Pulmonary artery endothelial cell (primary cell): ENCODE measurements around the gene RPS6KA5. TPM values are rescaled to one million over a fixed set of nuclear protein-coding genes. Genes with fewer than 3 reads are reported as not detected.
"Not testable (repeated sequence)": the region's sequence is repeated elsewhere in the genome, so short reads cannot be mapped to it uniquely, and the experiment has no call there.

ENCODE experiments used
- DNase-seq: peaks from one replicate; pipeline ENCODE4 v3.0.0-alpha.2; 2011; ENCODE audit warnings: low read depth, low spot score
- total RNA-seq: library from RNA; depleted of rRNA; stranded (reverse); fragments of >200 nt; gene quantifications from 2 replicates; pipeline ENCODE4 v1.2.3, GENCODE V29; 2014

RPS6KA5 gene
- total RNA-seq, 1 donor from 2014 or later = 5.3 TPM

DNA sequence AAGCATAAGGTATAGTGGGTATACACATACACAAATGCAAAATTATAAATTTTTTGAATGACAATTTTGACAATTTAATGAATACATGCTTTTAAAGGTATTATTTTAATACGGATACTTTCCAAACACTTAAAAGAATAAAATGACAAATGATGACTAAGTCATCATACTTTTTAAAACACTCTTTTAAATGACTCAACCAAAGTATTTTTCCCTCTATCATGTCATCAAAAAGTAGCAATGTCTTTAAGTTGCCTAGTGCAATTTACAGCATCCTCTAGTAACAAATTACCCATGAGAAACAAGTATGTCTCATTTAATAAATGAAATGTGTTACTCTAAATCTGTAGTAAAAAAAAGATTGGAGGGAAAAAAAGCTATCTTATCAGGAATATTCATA is 73.3 kb downstream of the RPS6KA5 start:
- no peak for DNase-seq

DNA sequence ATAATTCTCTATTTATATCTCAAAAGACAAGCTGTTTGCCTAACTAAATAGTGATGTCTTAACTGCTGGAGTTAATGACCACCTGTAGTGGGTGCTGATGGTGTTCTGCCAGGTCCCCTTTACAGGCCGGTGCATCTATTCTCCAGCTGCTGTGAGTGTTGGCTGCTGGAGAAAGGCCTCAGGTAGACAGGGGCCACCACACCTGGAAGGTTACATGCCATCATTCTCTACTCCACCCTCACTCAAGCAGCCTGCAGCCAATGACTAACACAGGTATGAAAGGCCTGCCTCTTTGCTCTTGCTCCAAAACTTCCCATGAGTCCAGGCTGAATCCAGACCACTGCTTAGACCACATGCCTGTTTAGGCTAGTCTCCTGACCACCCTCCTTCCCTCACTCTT is 73.9 kb downstream of the RPS6KA5 start:
- no peak for DNase-seq

DNA sequence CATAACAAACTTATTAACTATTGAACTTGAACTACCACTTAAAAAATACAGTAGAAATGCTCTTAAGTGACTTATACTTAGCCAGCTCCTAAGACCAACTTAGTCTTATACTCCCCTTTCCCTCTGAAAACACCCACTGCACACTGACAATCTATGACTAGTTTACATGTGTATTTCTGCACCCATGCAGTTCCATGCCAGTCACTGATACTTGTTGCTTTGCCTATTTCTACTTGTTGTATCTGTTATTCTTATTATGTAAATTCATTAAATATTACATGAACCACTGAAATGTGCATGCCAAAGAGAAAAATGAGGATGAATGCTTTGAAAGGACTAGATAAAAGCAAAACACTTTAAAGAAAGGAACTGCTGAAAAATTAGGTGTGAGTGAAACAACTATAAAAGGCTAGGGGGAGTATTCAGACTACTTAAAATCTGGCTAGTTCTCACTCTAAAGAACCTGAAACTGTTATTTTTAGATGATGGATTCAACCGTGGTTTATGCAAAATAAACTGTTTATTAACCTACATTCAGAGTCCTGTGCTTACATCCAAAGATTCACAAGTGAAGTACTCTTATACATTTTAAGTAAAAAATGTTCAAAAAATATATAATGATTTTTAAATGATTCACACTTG is 74.7 kb downstream of the RPS6KA5 start:
- no peak for DNase-seq

DNA sequence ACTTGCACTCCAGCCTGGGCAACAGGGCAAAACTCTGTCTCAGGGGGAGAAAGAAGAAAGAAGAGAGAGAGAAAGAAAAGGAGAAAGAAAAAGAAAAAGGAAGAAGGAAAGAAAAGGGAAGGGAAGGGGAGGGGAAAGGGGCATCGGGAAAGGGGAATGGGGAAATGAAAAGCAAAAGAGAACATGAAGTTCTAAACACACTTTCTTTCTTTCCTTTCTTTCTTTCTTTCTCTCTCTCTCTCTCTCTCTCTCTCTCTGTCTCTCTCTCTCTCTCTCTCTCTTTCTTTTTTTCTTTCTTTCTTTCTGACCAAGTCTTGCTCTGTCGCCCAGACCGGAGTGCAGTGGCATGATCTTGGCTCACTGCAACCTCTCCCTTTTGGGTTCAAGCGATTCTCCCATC is 76.9 kb downstream of the RPS6KA5 start:
- DNase-seq = no peak

DNA sequence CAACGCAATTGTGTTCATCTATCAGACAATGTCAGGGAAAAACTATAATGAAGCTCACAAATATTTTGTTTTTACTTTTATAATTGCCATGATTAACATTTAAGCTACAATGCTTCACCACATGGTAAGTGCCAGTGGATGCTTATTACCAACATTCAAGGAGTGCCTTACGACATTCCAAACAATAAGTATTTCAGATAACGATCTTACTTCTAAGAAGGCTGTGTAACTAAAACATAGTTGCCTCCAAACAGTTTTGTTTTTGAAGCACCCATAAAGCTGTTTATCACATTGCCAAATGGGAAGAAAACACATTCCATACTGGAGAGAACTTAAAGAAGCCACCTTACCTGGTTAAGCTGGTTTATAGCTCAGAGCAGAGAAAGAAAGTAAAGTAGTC is 78.8 kb downstream of the RPS6KA5 start:
- DNase-seq = no peak

DNA sequence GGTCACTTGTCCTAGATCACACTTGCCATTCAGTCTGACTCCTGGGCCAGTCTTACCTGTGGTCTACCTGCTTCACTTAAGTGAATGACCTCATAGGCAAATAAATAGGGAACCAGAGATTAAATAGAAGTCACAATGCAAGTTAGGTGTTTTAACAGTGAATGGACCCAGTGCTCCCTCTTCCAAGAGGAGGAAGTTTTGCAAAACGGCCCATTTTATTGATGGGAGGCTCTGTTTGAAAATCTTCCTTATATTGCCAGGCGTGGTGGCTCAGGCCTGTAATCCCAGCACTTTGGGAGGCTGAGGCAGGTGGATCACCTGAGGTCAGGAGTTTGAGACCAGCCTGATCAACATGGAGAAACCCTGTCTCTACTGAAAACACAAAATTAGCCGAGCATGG is 79.8 kb downstream of the RPS6KA5 start:
- not testable (repeated sequence) for DNase-seq

DNA sequence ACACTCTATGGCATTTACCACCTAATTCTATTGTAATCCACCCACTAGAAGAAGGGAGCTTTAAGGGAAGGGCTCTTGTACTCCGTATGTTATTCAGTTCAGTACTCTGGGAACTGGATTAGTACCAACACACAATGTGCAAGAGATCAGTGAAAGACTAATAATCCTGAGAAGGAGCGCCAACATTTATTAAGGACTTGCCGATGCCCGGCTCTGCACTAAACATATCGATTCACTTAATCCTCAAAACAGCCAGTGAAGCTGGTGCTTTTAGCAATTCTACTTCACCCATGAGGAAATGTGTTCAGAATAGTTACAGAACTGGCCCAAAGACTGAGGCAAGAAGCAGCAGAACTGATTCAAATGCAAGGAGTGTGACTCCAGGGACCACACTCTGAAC is 80.9 kb downstream of the RPS6KA5 start:
- DNase-seq = no peak

DNA sequence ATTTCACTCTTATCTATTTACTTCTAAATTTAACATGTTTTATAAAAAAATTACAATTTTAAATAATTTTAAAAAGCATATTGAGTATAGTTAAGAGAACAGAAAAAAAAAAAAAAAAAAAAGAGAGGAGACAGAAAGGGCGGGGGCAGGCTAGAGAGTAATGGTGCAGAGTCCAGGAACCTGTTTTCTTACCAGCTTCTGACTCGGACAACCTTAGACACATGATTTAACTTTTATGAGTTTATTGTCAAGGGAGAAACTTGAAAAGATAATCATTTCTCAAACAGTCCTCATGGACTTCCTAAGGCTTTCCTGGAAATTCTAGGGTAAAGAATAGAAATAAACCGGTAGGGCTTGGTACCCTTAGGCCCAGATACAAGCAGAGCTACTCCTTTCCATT is 84.3 kb downstream of the RPS6KA5 start:
- no peak for DNase-seq

DNA sequence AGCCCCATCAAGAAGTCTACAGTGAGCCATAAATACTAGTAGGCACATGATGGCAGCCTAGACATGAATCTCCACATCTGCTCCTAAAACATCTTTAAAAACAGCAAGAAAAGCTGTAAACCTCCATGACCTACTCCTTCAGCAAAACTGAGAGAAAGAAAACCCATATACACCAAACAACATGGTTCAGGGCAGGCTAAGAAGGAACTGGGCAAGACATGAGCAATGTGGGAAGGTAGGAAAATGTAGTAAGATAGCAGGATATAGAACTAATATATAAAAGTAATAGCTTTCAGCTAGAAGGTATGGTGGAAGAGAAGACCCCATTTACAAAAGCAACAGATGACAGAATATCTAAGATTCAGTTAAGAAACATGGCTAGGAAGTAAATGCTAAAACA is 88.8 kb downstream of the RPS6KA5 start:
- no peak for DNase-seq

DNA sequence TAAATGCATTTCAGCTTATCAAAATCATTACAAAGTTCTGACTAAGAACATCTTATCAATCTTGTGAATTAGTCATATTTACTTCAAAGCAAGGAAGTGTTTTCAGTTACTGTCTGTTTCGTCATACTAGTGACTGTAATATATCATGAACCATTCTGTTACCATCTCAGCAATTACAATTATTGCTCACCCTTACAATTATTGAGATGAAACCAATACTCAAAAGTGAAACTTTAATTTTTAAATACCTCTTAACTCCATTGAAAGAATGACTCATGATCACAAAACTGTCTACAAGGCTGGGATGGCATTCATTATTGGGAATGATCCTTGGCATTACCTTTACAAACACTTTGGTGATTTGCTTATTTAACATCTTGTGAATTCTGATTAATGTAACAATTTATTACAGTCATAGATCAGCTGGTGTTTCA is 90.3 kb downstream of the RPS6KA5 start:
- peak; percentile 15 for DNase-seq

DNA sequence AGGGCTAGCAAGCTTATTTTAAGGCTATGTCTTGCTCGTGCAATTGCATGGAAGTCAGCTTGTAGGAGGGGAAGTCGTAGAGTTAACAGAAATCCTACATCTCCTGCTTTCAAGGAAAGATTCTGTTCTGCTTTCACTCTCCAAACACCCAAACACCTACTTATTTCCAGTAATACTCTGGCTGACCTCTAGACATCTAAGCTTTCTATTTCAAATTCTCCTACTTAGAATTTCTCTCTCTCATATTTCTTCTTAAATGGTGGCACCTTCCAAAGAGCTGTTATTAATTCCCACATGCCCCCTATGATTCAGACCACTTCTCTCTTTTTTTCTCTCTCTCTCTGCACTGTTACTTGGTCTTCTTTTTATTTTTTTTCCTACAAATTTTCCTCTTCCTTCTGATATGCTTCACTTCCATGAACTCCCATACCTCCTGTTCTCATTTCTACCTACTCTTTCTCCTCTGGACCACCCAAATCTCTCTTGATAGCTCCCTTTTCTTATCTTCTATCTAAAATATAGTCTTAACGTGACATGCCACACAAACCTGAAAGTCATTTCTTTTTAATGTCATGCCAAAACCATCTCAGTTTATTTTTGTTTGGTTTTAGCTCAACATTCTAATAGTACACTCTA is 90.8 kb downstream of the RPS6KA5 start:
- DNase-seq = no peak

DNA sequence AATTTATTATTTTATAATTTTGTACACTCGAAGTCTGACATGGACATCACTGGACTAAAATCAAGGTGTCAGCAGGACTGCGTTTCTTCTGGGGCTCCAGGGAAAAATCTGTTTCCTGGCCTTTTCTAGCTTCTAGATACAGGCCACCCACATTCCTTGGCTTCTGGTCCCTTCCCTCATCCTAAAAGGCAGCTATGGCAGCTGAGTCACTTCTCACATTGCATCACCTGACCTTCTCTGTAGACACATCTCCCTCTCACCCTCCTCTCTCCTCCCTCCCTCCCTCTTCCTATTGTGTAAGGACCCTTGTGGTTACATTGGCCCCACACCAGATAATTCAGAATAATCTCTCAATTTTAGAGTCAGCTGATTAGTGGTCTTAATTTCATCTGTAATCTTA is 92.4 kb downstream of the RPS6KA5 start:
- no peak for DNase-seq

DNA sequence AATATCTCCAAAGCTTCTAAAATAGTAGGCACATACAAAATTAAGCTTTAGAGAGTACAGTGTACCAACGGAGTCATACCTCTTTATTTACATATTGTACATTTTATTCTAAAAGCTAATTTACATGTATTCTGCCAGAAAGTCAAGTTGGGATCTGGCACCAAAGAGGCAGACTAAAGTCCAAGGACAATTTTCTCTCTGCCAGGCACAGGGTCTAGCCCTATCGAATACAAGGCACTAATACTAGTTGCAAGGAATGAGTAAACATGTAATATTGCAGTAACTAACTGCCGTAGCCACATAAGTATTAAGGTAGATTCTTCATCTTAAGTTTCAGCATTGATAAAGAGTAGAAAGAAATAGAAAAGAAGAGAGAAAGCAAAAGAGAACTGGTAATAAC is 93.9 kb downstream of the RPS6KA5 start:
- DNase-seq = no peak

DNA sequence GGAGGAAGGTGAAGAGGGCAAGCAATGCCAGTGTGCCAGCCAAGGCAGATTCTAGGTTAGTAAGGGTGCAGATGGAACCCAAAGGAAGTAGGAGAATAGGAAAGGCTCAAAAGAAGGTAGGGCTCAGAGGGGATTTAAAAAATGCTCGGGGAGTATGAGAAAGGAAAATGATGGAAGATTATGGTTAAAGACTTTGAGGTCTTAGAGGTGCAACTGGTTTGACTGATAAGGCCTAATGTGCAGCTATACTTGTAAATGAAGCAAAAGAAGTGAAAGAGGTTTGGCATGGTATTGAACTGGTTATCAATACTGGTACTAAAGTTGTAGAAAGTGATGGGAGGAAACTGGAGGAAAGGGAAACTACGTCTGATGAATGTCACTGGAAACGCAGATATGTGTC is 94.7 kb downstream of the RPS6KA5 start:
- no peak for DNase-seq

DNA sequence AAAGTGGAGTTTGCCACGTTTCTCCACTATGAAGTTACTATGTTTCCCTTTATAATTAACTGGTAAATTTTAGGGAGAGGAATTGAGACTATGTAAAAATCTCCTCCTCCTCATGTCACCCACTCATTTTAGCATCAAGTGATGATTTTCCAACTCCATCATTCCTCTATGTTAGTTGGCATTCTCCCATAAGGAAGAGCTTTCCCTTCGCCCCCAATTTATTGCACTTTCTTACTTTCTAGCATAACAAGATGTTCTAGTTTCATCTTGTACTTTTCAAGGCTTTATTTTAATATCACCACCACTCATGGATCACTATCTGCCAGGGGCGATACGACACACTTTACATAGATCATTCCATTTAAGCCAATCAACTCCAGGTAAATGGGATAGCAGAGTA is 97.1 kb downstream of the RPS6KA5 start:
- no peak for DNase-seq

DNA sequence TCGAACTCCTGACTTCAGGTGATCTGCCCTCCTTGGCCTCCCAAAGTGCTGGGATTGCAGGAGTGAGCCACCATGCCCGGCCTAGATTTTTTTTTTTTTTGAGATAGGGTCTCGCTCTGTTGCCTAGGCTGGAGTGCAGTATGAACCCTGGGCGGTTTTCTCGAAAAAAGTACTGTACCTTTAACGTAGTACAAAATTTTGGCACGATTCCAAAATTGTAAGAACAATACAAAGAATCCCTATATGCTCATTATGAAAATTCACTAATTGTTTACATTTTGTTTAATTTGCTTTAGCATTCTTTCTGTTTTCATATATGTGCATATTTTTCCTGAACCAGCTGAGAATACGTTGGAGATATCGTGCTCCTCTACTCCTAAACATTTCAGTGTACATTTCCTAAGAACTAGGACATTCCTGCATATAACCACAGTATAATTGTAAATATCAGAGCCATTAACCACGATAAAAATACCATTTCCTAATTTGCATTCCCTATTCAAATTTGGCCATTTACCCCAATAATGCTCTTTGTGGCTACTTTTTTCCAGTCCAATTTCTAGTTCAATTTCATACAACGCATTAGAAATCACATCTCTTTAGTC is 97.8 kb downstream of the RPS6KA5 start:
- no peak for DNase-seq

DNA sequence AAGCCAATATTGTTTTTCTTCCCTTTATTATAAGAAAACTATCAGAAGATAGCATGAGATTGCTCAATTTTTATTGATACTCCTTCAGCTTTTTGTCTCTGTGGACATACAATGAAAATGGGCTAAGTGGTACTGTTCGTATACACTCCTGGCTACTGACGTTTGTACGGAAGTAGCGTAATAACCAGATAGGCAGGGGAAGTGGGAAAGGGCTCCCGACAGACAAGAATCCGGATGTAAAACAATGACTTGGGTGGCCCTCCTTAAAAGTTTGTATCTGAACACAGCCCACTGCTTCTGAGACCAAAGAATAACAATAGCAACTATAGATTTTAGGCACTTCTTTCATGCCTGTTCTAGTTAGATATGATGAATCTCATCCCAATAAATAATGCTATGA is 99.6 kb downstream of the RPS6KA5 start:
- peak; percentile 11 for DNase-seq

DNA sequence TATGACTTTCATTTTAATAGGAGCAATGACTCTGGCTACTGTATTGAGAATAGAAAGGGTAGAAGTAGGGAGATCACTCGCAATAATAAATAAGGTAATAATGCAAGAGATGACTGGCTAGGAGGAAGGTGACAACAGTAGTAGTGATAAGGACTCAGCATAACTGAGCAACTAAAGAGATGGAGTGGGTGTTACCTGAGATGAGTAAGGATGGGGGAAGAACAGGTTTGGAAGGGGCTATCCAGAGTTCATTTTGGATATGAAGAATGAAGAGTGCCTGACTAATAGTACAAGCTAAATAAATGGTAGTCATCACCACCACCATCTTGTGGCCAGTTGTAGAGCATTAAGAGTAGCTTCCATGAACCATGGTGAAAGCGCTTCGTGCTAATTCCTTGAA is 101.1 kb downstream of the RPS6KA5 start:
- no peak for DNase-seq

DNA sequence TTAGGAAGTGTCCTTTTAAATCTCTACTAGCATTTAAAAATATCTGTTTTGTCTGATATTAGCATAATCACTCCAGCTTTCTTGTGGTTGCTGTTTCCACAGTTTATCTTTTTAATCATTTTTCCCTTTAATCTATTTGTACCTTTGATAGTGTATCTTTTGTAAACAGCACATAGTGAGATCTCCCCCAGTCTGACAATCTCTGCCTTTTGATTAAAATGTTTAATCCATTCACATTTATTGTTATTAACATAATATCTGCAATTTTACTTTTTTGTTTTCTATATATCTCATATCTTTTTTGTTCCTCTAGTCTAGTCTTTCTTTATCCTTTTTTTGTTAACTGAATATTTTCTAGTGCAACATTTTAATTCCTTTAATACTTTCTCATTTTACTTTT is 104.2 kb downstream of the RPS6KA5 start:
- DNase-seq = no peak

DNA sequence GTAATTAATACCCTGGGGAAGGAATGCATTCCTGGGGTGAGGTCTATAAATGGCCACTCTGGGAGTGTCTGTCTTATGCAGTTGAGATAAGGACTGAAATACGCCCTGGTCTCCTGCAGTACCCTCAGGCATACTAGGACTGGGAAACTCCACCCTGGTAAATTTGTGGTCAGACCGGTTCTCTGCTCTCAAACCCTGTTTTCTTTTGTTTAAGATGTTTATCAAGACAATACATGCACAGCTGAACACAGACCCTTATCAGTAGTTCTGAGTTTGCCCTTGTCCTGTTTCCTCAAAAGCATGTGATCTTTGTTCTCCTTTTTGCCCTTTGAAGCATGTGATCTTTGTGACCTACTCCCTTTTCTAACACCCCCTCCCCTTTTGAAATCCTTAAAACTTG is 106.8 kb downstream of the RPS6KA5 start:
- not testable (repeated sequence) for DNase-seq

DNA sequence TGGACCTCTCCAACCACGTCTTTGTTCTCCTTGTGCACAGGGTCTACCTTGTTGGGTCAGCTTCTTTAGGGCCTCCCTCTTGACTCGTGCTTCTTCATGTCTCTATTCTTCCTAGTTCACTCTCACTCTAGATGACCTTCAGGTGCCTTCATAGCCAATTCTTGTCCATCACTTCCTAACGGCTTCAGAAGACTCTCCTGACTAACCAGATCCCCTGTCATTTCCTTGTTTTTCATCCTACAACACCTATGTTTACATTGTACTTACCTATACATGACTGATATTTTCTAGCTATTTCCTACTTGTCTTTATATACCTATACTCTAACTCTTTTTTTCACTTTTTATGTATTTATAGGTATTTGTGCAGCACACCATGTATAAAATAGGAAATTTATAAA is 117.1 kb downstream of the RPS6KA5 start:
- no peak for DNase-seq

DNA sequence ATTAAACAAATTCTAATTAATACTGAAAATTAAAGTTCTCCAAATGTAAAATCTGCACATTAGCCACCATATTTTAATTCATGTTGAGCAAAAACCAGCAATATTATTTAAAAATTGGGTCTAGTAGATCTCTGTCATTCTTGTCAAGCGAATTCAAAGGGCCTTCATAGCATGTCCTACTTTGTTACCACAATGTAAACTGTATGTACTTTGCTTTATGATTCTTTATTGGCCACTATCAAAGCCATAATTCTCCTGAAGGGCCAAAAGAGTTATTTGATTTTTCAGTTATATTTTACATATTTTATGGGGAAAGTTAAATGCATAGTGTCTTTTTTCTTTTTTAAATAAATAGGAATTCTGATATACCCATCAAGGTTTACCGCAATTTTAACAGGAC is 117.9 kb downstream of the RPS6KA5 start:
- no peak for DNase-seq

DNA sequence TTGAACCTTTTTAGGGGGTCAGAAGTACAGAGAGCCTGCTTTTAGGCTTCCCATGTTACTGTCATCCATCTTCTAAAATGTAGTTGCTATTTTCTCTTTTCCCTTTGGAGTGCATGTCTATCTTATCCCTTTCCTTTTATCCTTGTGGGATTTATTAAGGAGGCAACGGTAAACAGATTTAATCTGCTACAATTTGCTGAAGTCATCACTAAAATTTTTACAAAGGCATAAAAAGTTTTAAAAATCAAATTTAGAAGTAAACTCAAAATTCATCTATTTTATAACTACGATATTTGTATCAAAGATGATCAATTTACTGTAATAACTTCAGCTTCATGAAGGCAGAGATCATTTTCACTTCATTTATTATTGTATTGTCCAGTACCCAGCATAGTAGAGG is 118.7 kb downstream of the RPS6KA5 start:
- DNase-seq = no peak
